ENCODE results near the gene CFAP92. TPM values are rescaled to one million over a fixed set of nuclear protein-coding genes. Genes with fewer than 3 reads are reported as not detected.

The CFAP92 gene
- total RNA-seq, 2 donors from 2014 or later = 0.15 to 0.37 TPM

GRCh38 chr3:128922804-128923459 lies 70.9 kb downstream of the CFAP92 start:
- peak overlapping the region; percentile 84 for H3K27ac Mint-ChIP-seq
- ATAC-seq (peak; percentile 84), DNase-seq (no peak)
- no peaks in the 10 kb centered on the region for H3K36me3 Mint-ChIP-seq (ENCODE audit: low read depth)
- peak overlapping the region; percentile 86 for H3K4me3 Mint-ChIP-seq
- H3K9me3 ChIP-seq (ENCODE audit: control insufficient read depth, low read length, poor library complexity, severe bottlenecking) = no peaks in the 10 kb centered on the region
- no peaks in the 10 kb centered on the region for H3K27me3 Mint-ChIP-seq
- peaks cover 18% of the 10 kb centered on the region for H3K4me1 Mint-ChIP-seq

GRCh38 chr3:128919988-128920387 lies 73.9 kb downstream of the CFAP92 start:
- Mint-ChIP-seq H3K4me1 (peaks cover 18% of the 10 kb centered on the region), H3K4me3 (no peak overlapping the region), H3K27me3 (no peaks in the 10 kb centered on the region), H3K36me3 (ENCODE audit: low read depth) (no peaks in the 10 kb centered on the region), H3K27ac (no peak overlapping the region)
- no peak for ATAC-seq
- no peaks in the 10 kb centered on the region for H3K9me3 ChIP-seq (ENCODE audit: control insufficient read depth, low read length, poor library complexity, severe bottlenecking)
- DNase-seq = no peak

GRCh38 chr3:128917291-128917690 lies 76.6 kb downstream of the CFAP92 start:
- ATAC-seq (no peak), DNase-seq (no peak)
- no peak overlapping the region for H3K27ac Mint-ChIP-seq
- no peaks in the 10 kb centered on the region for H3K27me3 Mint-ChIP-seq
- no peak overlapping the region for H3K4me3 Mint-ChIP-seq
- no peaks in the 10 kb centered on the region for H3K36me3 Mint-ChIP-seq (ENCODE audit: low read depth)
- H3K9me3 ChIP-seq (ENCODE audit: control insufficient read depth, low read length, poor library complexity, severe bottlenecking) = no peaks in the 10 kb centered on the region
- peaks cover 2% of the 10 kb centered on the region for H3K4me1 Mint-ChIP-seq

- DNase-seq (no peak), ATAC-seq (no peak)
- no peak overlapping the region for H3K4me3 Mint-ChIP-seq
- no peaks in the 10 kb centered on the region for H3K27me3 Mint-ChIP-seq
- H3K9me3 ChIP-seq (ENCODE audit: control insufficient read depth, low read length, poor library complexity, severe bottlenecking) = no peaks in the 10 kb centered on the region
- no peaks in the 10 kb centered on the region for H3K4me1 Mint-ChIP-seq
- H3K27ac Mint-ChIP-seq = no peak overlapping the region
- no peaks in the 10 kb centered on the region for H3K36me3 Mint-ChIP-seq (ENCODE audit: low read depth)
These were observed 78.8 kb downstream of the CFAP92 start for GRCh38 chr3:128914966-128915645.

- peaks cover 1% of the 10 kb centered on the region for H3K36me3 Mint-ChIP-seq (ENCODE audit: low read depth)
These were observed 82.0 kb downstream of the CFAP92 start for GRCh38 chr3:128911911-128912310.

GRCh38 chr3:128910006-128910405 lies 83.9 kb downstream of the CFAP92 start:
- ATAC-seq (no peak), DNase-seq (no peak)
- Mint-ChIP-seq H3K36me3 (ENCODE audit: low read depth) (peaks cover 5% of the 10 kb centered on the region), H3K27me3 (no peaks in the 10 kb centered on the region), H3K4me1 (no peaks in the 10 kb centered on the region), H3K27ac (no peak overlapping the region), H3K4me3 (no peak overlapping the region)
- no peaks in the 10 kb centered on the region for H3K9me3 ChIP-seq (ENCODE audit: control insufficient read depth, low read length, poor library complexity, severe bottlenecking)

More at GRCh38 chr3:128911911-128912310, 82.0 kb downstream of the CFAP92 start:
- no peak overlapping the region for H3K4me3 Mint-ChIP-seq
- no peaks in the 10 kb centered on the region for H3K4me1 Mint-ChIP-seq
- H3K27ac Mint-ChIP-seq = peak overlapping the region; percentile 54
- ATAC-seq (no peak), DNase-seq (no peak)
- no peaks in the 10 kb centered on the region for H3K9me3 ChIP-seq (ENCODE audit: control insufficient read depth, low read length, poor library complexity, severe bottlenecking)
- H3K27me3 Mint-ChIP-seq = no peaks in the 10 kb centered on the region

GRCh38 chr3:128908951-128909350 lies 84.9 kb downstream of the CFAP92 start:
- no peak for DNase-seq
- no peak for ATAC-seq

GRCh38 chr3:128907706-128908445 lies 86.0 kb downstream of the CFAP92 start:
- ATAC-seq = no peak
- no peak overlapping the region for H3K27ac Mint-ChIP-seq
- H3K9me3 ChIP-seq (ENCODE audit: control insufficient read depth, low read length, poor library complexity, severe bottlenecking) = no peaks in the 10 kb centered on the region
- peaks cover 7% of the 10 kb centered on the region for H3K36me3 Mint-ChIP-seq (ENCODE audit: low read depth)
- H3K4me1 Mint-ChIP-seq = no peaks in the 10 kb centered on the region
- H3K4me3 Mint-ChIP-seq = no peak overlapping the region
- DNase-seq = no peak
- no peaks in the 10 kb centered on the region for H3K27me3 Mint-ChIP-seq

More at GRCh38 chr3:128908951-128909350, 84.9 kb downstream of the CFAP92 start:
- peaks cover 7% of the 10 kb centered on the region for H3K36me3 Mint-ChIP-seq (ENCODE audit: low read depth)
- no peaks in the 10 kb centered on the region for H3K9me3 ChIP-seq (ENCODE audit: control insufficient read depth, low read length, poor library complexity, severe bottlenecking)
- no peaks in the 10 kb centered on the region for H3K27me3 Mint-ChIP-seq
- no peak overlapping the region for H3K27ac Mint-ChIP-seq
- H3K4me1 Mint-ChIP-seq = no peaks in the 10 kb centered on the region
- H3K4me3 Mint-ChIP-seq = no peak overlapping the region

GRCh38 chr3:128906804-128907525 lies 86.9 kb downstream of the CFAP92 start:
- DNase-seq (no peak), ATAC-seq (no peak)
- Mint-ChIP-seq H3K36me3 (ENCODE audit: low read depth) (peaks cover 7% of the 10 kb centered on the region), H3K4me1 (no peaks in the 10 kb centered on the region), H3K27me3 (no peaks in the 10 kb centered on the region), H3K27ac (peak overlapping the region; percentile 74), H3K4me3 (no peak overlapping the region)
- no peaks in the 10 kb centered on the region for H3K9me3 ChIP-seq (ENCODE audit: control insufficient read depth, low read length, poor library complexity, severe bottlenecking)

GRCh38 chr3:128906031-128906803 lies 87.7 kb downstream of the CFAP92 start:
- ATAC-seq = no peak
- H3K4me3 Mint-ChIP-seq = no peak overlapping the region
- H3K36me3 Mint-ChIP-seq (ENCODE audit: low read depth) = peaks cover 7% of the 10 kb centered on the region
- H3K27ac Mint-ChIP-seq = peak overlapping the region; percentile 74
- no peak for DNase-seq
- H3K9me3 ChIP-seq (ENCODE audit: control insufficient read depth, low read length, poor library complexity, severe bottlenecking) = no peaks in the 10 kb centered on the region
- H3K4me1 Mint-ChIP-seq = no peaks in the 10 kb centered on the region
- no peaks in the 10 kb centered on the region for H3K27me3 Mint-ChIP-seq

- H3K4me3 Mint-ChIP-seq = no peak overlapping the region
- peaks cover 10% of the 10 kb centered on the region for H3K36me3 Mint-ChIP-seq (ENCODE audit: low read depth)
- ATAC-seq = no peak
- no peaks in the 10 kb centered on the region for H3K27me3 Mint-ChIP-seq
- no peaks in the 10 kb centered on the region for H3K4me1 Mint-ChIP-seq
- H3K27ac Mint-ChIP-seq = no peak overlapping the region
- DNase-seq = no peak
- H3K9me3 ChIP-seq (ENCODE audit: control insufficient read depth, low read length, poor library complexity, severe bottlenecking) = no peaks in the 10 kb centered on the region
These were observed 90.4 kb downstream of the CFAP92 start for GRCh38 chr3:128903501-128903900.

GRCh38 chr3:128902426-128902825 lies 91.5 kb downstream of the CFAP92 start:
- H3K36me3 Mint-ChIP-seq (ENCODE audit: low read depth) = peaks cover 10% of the 10 kb centered on the region
- H3K27ac Mint-ChIP-seq = peak overlapping the region; percentile 6
- no peaks in the 10 kb centered on the region for H3K9me3 ChIP-seq (ENCODE audit: control insufficient read depth, low read length, poor library complexity, severe bottlenecking)
- no peaks in the 10 kb centered on the region for H3K27me3 Mint-ChIP-seq
- ATAC-seq (no peak), DNase-seq (no peak)
- no peaks in the 10 kb centered on the region for H3K4me1 Mint-ChIP-seq
- no peak overlapping the region for H3K4me3 Mint-ChIP-seq
